M059J (cell line): ENCODE results near the gene RTN4R. TPM values are rescaled to one million over a fixed set of nuclear protein-coding genes. Genes with fewer than 3 reads are reported as not detected.

Experiments
- DNase-seq: peaks from one replicate; pipeline ENCODE4 v3.0.0-alpha.2; 2012; ENCODE audit warnings: low read depth
- total RNA-seq: library from RNA; depleted of rRNA; stranded (reverse); fragments of >200 nt; shearing (Covaris generic); gene quantifications from 2 replicates; pipeline ENCODE4 v1.2.3, GENCODE V29; 2014

Gene RTN4R
- total RNA-seq, 1 experiment from 2014 or later = 2.4 TPM

DNA sequence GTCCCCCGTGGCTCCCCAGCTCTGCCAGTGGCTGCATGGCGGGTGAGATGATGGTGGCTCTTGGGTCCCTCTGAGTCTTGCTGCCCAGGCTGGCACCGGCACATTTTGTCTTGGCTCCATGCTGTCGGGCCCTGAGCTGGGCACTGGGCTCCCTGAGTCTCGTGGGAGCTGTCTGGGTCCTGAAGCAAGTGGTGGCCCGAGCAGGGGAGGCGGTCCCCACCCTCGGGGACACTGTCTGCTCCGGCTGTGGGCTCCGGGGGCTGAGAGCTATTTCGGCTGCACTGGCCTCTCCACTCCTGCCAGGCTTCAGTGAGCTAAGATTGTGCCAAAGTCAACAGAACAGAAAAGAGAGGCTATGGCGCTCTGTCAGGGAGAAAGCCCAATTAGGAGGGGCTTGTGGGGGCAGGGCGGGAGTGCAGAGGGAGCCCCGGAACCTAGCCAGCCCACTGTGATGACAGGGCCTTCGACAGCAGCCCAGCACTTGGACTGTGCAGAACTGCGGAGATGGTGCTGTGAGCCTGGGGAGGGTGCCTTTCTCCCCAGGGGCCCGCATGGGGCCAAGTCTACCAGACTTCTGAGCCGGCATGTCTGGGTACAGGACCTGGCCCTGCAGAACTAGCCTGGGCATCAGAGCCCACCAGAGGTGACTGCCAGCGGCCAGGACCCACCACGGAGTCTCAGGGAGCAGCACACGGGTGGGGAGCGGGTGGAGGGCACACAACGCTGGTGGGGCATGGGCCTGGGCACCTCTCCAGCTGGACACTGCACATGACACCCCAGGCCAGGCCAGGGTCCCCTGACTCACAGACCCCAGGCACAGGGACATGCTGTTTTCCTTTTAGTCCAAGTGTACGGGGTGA is 38.0 kb downstream of the RTN4R start:
- DNase-seq = no peak

DNA sequence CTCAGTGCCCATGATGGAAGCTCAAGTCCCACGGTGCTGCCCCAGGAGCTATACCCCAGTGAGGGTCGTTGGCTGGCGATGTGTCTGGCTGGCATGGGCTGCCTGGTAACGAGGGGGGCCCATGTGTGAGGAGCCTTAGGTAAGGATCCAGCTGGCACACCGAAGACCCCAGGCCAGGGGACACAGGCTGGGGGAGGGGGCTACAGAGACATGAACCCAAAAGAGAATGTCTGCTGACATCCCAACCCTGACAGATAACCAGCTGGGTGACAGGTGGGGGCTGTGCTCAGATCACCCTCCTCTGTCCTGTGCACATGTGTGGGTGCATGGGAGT is 39.2 kb downstream of the RTN4R start:
- DNase-seq = no peak

DNA sequence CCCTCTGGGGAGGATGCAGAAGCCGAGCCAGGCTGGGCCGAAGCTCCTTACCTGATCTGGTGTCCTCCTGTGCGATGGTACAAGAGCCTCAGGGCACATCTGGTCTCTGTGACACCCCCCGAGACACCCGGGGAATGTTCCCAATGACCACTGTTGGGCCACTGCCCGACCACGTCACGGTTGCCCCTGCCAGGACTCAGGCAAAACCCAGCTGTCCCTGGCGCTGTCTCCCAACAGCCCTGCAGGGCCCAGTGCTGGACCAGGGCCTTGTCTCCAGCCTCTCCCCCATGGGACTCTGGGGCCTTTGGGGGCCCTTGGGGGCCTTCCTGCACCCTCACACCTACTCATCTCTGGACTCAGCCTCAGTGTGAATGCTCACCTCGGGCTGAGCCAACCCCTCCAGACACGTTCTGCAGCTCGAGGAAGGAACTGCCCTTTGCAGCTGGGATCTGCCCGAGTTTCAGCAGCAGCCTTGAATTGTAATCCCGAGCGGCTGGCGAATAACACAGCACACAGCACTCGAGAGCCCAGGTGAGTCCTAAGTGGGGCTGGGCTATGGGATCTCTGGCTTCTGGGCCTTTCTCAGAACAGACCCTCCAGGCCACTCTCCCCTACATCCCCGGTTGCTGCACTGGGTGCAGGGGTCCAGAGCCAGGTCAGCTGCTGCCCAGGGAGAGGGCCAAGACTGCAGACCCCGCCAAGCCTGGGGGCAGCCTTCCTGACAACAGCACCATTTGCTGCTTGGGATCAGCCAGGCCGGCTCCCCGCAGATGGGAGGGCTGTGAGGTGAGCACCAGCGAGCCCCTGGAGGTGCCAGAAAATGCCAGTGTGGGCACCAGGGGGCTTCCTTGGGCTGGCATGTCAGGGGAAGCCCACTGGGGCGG is 39.8 kb downstream of the RTN4R start:
- DNase-seq = no peak

DNA sequence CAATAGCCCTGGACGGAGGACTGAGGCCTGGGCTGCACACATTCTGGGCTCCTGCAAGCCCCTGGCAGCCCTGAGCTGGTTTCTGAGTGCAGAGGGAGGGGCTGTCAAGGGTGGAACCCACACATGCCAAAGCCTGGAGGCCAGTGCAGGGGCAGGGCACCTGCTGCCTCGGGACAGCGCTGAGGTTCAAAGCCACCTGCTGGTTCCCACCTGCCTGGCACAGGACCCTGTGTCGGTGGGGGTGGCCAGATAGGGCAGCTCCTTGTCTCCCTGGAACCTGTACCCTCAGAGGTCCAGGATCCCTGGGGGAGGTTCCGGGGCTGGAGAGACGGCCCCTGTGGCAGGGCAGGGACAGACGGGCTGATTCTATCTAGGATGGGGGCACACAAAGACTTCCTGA is 40.8 kb downstream of the RTN4R start:
- DNase-seq = no peak

DNA sequence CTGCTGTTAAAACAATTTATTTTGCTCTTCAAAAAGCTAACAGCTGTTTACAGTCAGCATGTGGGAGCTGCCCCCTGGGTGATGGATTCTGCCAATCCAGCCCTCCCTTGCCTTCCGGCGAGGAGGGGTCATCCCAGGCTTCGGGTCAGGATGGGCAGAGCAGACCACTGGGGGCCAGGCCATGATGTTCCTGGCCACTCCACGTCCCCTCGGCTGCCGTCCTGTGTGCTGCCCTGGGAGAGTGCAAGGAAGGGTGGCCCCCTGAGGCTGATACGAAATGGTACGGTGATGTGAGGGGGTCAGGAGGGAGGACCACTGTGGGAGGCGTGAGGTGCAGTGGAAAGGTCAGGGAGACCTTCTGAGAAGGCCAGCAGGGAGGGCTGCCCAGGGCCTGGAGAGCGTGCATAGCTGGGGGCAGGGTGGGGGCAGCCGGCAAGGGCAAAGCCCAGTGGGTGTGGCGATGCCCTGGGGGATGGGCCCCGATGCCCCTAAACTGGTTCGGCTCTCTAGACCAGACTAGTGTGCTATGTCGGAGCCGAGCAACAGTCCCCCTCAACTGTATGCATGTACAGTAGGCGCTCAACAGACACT is 41.3 kb downstream of the RTN4R start:
- DNase-seq = no peak

DNA sequence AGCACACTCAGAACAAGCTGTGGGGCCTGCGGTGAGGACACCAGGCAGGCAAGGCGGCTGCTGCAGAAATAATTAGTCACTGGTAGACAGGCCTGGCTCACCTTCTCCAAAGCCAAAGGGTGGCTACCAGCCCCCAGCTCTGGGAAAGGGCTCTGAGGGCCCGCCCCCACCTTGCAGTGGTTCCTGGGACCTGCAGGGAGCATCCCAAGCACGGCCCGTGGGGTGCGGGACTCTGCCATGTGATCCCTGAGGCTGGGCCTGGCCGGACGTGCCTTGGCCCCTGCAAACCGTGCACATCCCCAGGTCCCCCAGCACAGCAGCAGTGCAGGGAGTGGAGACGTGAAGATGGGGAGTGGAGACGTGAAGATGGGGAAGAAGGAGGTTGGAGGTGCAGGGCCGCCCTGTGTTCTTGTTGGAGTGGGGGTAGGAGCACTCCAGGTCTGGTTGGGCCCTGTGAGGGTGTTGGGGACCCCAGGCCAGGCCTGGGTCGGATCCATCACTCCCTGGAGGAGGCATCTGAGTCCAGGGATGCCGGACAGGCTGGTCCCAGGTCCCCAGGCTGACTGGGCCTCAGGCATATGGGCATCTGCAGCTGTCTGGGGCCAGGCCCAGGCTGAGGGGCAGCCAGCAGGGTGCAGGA is 41.9 kb downstream of the RTN4R start:
- DNase-seq = no peak

DNA sequence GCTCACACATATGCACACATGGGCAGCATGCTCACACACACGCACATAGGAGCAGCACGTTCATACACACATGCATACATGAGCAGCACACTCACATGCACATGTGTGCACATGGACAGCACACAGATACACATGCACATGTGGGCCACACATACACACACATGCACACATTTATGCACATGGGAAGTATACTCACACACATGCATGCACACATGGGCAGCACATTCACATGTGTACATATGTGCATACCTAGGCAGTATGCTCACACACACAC is 42.5 kb downstream of the RTN4R start:
- DNase-seq = no peak

DNA sequence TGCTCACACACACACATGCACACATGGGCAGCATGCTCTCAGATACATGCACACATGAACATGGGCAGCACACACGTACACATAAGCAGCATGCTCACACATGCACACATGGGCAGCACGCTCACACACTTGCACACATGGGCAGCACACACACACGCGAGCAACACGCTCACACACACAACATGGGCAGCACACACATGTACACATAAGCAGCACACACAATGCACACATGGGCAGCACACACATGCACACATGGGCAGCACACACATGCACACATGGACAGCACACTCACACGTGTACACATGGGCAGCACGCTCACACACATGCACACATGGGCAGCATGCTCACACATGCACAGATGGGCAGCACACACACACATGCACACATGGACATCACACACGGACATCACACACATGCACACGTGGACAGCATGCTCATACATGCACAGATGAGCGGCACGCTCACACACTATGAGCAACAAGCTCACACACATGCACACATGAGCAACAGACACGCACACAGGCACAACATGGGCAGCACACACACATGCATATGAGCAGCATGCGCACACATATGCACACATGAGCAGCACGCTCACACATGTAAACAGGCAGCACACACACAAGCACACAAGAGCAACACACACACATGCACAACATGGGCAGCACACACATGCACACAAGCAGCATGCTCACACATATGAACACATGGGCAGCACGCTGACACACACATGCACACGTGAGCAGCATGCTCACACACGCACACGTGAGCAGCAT is 43.0 kb downstream of the RTN4R start:
- no peak for DNase-seq

DNA sequence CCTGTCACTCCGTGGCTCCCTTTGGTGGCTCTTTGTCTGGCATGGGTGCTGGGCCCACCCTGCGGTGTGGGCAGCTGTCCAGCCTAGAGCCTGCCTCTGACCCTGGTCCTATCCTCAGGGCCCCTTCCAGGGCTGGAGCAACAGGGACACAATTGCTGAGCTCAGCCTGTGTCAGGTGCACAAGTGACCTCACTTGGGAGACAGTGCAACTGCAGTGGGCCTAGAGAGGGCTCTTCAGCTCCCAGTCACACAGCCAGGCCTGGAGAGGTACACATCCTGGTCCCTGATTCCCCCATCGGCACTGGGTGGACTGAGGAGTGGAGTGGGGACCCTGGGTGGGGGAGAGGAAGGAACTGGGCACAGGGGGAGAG is 43.9 kb downstream of the RTN4R start:
- no peak for DNase-seq

DNA sequence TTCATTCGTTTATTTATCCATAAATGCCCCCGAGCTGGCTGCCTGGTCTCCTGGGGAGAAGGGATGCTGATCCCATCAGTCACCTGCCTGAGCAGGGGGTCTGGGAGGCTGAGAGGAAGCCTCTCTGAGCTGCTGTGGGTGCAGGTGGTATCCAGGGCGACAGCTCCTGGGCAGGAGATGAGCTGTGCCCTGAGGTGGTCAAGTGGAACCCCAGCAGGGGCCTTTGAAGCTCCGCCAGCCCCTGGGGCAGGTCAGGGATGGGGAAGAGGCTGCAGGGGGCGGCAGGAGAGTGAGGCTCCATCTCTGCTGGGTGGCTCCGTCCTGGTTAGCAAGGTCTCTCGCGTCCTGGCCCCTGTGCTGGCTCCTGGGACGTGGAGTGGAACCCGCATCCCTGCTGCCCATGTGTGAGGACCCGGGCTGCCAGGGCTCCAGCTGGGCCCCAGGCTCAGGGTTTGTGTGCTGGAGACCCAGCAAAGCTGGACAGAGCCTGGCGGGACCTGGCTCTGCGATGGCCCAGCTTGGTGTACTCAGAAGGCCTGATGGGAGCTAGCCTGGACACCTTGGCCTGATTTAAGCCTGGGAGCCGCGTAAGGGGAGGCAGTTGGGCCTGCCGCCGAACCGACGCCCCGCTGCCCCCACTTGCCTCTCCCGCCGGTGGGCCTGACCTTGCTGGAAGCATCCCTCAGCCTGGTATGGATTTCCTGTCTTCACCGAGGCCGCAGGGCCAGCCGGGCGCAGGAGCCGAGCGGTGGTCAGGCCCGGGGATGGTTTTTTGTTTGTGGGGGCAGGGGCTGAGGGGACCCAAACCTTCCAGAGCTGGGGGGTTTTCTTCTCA is 44.5 kb downstream of the RTN4R start:
- no peak for DNase-seq

DNA sequence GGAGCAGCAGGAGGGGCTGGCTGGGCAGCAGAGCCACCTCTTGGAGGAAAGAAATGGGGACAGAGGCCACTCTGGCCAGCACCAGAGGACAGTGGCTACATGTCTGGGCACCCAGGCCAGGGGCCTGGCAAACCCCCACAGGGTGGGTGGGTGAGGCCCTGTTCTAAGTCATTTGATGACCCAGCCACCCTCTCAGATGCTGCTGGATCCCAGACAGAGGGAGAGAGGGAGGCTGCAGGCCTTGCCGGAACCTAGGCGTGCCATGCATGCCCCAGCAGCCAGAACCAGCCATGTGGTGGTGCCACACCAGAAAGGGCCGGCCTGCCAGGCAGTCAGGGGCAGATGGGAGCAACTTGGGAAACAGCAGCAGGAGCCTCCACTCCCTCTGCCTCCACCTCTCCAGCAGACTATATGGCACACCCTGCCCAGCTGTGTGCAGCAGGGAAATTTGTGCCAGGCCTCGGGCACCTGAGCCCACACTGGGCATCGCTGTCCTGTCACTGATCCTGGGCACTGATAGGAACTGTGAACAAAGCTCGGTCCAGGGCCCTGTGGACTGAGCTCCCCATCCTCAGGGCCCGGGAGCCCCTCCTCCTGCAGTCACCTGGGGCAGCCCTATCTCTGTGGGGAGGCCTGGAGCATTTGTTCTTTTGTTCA is 45.2 kb downstream of the RTN4R start:
- no peak for DNase-seq

DNA sequence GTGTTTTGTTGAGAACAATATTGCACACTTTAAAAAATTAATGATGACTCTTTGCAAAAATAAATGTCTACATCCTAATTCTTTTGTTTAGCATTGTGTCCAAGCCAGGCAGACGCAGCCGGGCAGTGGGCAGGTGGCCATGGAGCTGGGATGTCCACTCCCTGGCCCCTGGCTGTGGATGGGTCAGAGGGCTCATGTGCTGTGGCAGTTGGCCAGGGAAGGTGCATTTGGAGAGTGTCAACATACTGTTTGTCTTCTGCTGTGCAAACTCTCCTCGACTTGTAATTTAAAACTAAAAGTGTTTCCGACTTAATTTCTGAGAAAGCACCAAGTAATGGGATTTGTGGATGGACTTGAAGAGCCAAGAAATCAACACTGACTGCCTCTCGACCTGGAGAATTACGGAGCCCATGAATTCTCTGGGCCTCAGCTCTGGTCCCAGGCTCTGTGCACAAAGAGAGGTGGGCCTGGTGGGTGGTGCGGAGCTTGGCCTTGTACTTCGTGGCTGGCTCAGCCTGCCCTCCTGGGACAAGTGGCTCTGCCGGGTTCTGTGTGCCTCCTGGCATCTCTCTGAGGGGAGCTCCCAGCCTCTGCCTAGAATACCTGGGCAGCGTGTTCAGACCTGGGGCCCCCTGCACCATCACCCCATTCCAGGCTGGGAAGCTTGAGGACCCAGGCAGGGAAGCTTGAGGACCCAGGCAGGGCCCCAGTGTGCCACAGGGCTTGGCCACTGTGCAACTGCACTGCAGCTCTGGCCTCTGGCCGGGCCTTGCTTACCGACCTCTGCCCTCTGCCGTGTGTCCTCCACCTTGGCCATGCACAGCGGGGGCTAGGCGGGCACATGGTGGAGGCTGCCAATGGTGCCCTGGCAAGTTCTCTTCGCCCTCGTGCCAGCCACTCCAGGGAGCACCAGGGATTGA is 46.4 kb downstream of the RTN4R start:
- DNase-seq = no peak

DNA sequence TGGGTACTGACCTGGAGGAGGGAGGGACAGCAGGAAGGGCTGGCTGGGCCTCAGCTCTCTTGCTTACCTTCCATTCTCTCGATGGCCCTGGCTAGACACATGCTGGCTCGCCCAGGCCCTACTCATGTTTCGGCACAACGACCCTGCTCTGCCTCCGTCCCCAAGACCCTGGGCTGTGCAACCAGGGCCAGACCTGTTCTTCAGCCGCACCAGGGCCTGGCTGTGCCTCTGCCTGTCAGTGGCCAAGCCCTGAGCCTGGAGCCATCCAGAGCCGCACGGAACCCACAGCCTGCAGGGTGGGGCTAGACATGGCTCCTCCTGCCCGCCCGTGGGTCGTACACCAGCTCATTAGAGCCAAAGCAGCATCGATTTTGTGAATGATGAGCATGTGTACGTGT is 47.5 kb downstream of the RTN4R start:
- DNase-seq = no peak

DNA sequence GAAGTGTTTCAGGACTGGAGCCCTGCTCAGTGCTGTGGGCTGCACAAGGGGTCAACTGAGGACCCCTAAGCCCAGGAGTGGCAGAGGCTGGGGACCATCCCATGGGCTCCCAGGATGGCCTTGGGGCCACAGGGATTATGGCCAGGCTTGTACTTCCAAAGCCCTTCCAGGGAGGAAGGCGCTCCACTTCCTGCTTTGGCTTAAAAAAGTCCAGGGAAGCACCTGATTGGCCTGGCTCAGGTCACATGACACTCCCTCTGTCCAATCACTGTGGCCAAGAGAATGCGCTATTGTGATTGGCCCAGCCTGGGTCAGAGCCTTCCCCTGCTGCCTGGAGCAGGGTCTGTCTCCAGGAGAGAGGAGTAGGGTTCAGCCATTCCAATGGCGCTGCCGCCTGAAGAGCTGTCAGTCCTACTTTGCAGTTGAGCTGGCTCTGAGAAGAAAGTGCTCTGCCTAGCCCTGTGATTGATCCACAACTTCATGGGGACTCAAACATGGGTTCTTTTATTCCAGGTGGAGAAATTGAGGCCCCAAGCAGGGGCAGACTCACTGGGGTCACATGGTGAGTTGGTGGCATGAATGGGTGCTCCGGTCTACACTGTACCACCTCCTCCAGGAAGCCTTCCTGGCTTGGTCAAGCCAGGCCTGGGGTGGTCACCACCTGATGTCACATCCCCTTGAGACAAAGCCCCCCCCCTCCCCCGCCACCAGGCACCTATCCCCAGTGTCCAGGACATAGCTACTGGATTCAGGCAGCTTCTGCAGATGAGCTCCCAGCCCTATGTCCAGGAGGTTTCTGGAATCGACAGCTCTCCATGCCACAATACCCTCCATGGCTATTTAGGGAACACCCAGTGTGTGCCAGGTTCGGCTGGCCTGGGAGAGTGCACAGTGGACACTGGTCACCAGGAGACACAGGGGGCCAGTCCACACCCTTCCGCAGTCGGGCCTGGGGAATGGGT is 48.2 kb downstream of the RTN4R start:
- no peak for DNase-seq

DNA sequence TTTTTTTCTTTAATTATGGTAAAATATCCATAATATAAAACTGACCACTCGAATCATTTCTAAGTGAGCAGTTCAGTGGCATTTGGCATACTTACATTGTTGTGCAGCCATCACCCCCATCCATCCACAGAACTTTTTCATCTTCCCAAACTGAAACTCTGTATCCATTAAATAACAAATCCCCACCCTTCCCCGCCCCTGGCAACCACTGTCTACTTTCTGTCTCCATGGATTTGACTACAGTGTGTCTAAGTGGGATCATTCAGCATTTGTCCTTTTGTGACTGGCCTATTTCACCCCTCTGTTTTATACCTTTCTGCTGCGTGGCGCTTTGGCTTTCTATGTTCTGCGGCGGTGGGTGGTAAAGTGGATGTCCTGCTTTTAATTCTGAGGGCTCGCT is 49.1 kb downstream of the RTN4R start:
- DNase-seq = no peak

DNA sequence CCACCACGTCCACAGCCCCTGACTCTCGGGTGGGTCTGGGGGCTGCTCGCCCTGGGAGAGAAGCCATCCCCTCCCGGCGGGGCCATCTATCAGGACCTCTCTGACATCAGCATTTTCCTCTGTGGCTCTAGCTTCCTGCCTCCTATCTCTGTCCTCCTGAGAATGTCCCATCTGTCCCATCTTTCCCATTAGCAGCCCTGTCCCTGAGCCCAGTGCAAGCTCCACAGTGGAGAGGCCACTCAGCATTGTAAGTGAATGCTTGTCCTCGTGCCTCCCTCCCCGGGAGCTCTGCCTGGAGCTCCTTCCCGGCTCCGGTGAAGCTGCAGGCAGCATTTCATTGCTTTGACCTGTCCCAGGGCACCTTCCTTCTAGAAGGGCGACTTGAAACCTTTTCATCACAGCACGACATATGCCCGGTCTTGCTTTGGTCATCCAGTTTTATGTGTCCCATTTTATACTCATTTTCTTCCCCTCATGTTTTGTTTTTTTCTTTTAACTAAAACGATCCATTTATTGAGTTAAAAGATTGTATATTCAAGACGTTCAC is 49.7 kb downstream of the RTN4R start:
- DNase-seq = no peak

DNA sequence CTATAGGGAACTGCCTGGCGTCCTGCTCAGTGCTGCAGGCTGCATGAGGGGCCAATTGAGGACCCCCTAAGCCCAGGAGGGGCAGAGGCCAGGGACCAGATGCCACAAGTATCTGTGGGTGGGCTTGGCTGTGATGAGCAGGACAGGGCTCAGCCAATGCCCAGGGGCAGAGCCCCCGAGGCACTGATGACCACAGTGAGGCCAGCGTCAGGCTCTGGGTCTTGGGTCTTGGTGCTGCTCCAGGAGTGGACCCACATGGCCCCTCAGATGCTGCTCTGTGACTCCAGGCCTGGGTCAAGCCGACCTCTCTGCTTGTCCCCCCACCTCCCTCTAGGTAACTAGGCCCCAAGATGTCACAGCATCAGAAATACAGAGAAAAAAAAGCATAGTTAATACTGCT is 50.6 kb downstream of the RTN4R start:
- no peak for DNase-seq
